GM12892 (cell line): ENCODE measurements around the gene SIPA1L3.

Experiments
- POLR2A ChIP-seq: IDR thresholded peaks from 2 replicates; pipeline ENCODE4 v1.6.1; 2011; ENCODE audit warnings: low read depth, low read length, control low read depth
- POLR2AphosphoS5 ChIP-seq: IDR thresholded peaks from 2 replicates; pipeline ENCODE4 v1.6.1; 2011; ENCODE audit warnings: low read depth, low read length, control low read depth
- TAF1 ChIP-seq: IDR thresholded peaks from 2 replicates; pipeline ENCODE4 v1.6.1; 2011; ENCODE audit warnings: low read depth, mild to moderate bottlenecking, control low read depth, low read length, borderline replicate concordance

DNA sequence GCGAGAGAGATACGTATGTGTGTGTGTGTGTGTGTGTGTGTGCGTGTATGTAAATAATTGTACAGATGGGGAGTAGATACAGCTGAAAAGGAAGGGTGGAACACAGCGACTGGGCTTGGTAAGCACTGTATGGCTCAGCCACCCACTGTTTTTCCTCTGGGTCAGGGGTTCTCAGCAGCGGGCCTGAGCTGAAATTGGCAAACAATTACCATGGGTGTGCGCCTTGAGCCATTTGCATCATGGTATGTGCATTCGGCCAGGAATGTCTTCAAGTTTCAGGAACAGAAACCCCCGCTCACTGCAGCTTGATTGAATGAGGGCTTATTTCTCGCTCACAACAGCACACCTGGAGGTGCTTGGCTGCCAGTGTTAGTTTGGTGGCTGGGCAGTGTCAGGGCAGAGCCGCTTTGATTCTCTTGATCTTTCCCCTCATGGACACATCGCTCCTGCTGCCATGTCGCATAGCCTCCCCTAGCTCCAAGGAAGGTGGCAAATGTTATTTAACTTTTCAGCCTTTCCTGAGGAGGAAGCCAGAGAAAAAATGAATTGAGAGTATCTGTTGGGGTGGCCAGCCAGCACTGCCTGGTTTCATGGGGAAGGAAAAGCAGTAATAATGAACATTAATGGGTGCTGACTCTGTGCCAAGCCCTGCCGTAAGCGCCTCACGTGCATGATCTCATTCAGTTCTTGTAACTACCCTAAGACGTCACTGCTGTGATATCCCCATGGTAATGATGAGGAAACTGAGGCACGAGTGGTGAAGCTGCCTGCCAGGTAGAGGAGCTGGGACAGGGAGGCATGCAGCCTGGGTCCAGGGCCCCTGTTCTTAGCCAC is 126.9 kb downstream of the SIPA1L3 start:
- TF ChIP-seq POLR2A: no peak
- TF ChIP-seq POLR2AphosphoS5: no peak
- no peak for TF ChIP-seq TAF1
